Neuron (in vitro differentiated cells): Measurements from ENCODE around the gene IZUMO2.
"Not testable (repeated sequence)": the region's sequence is repeated elsewhere in the genome, so short reads cannot be mapped to it uniquely, and the experiment has no call there.

Source experiments
- H2AFZ ChIP-seq: one replicate; pipeline ENCODE4 v1.6.1; 2013; ENCODE audit warnings: low read depth, mild to moderate bottlenecking, inconsistent platforms, low read length, moderate library complexity
- H3K27me3 ChIP-seq: one replicate; pipeline ENCODE4 v1.6.1; 2013; ENCODE audit warnings: low read length; ENCODE audit not compliant: insufficient read depth
- H3K36me3 ChIP-seq: one replicate; pipeline ENCODE4 v1.6.1; 2013; ENCODE audit warnings: low read length; ENCODE audit not compliant: insufficient read depth
- H3K4me1 ChIP-seq: one replicate; pipeline ENCODE4 v1.6.1; 2013; ENCODE audit warnings: low read length; ENCODE audit not compliant: insufficient read depth
- H3K4me3 ChIP-seq: 2 replicates; pipeline ENCODE4 v1.5.1; 2013; ENCODE audit warnings: mild to moderate bottlenecking, low read length, moderate library complexity
- H3K9me3 ChIP-seq: one replicate; pipeline ENCODE4 v1.6.1; 2013; ENCODE audit warnings: low read length

Gene IZUMO2

DNA sequence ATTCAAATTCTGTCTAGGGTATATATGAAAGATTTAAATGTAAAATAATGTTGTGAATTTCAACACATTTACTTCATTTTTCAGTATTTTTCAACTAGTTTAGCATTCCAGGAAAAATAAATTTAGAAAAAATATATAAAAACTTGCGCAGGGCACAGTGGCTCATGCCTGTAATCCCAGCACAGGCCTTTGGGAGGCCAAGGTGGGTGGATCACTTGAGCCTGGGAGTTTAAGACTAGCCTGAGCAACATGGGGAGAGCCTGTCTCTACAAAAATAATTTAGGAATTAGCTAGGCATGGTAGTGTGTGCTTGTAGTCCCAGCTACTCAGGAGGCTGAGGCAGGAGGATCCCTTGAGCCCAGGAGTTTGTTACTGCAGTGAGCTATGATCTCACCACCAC is 21.2 kb downstream of the IZUMO2 start:
- H3K27me3 ChIP-seq, H2AFZ ChIP-seq, H3K4me3 ChIP-seq, H3K9me3 ChIP-seq, H3K4me1 ChIP-seq, H3K36me3 ChIP-seq: not testable (repeated sequence)

GRCh38 chr19:50140118-50140845 is 22.8 kb downstream of the IZUMO2 start:
- not testable (repeated sequence) for H2AFZ ChIP-seq

DNA sequence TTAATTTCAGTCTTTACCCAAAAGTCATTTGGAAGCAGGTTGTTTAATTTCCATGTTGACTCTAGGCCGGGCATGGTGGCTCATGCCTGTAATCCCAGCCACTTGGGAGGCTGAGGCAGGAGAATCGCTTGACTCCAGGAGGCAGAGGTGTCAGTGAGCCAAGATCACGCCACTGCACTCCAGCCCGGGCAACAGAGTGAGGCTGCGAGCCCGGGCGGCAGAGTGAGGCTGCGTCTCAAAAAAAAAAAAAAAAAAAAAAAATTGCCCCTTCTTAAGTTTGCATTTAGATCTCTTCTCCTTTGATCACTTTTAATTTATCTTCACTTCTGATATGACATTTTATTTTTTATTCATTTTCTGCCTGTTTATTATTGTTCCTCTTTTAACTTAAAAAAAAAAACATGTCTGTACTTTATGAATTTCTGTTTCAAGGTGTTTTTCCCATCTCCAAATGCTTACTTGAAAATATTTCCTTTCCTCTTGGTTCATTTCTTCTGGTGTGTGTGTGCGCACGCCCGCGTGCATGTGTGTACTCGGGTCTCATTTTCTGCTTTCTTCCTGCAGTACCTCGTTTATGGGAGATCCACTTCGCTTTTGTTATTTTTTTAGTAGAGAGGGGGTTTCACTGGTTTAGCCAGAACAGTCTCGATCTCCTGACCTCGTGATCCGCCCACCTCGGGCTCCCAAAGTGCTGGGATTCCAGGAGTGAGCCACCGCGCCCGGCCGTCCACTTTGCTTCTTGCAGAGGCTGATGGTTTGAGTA is 26.3 kb downstream of the IZUMO2 start:
- H3K9me3 ChIP-seq, H3K4me1 ChIP-seq, H3K4me3 ChIP-seq, H2AFZ ChIP-seq, H3K36me3 ChIP-seq, H3K27me3 ChIP-seq: not testable (repeated sequence)

More at GRCh38 chr19:50140118-50140845, 22.8 kb downstream of the IZUMO2 start:
- H3K27me3 ChIP-seq, H3K9me3 ChIP-seq, H3K36me3 ChIP-seq, H3K4me1 ChIP-seq, H3K4me3 ChIP-seq: not testable (repeated sequence)

- not testable (repeated sequence) for H3K27me3 ChIP-seq, H3K4me1 ChIP-seq
Measured at GRCh38 chr19:50135856-50136602, 27.1 kb downstream of the IZUMO2 start.

GRCh38 chr19:50134777-50135719 is 28.0 kb downstream of the IZUMO2 start:
- H3K36me3 ChIP-seq, H2AFZ ChIP-seq, H3K27me3 ChIP-seq, H3K4me3 ChIP-seq, H3K4me1 ChIP-seq, H3K9me3 ChIP-seq: not testable (repeated sequence)

More at GRCh38 chr19:50135856-50136602, 27.1 kb downstream of the IZUMO2 start:
- not testable (repeated sequence) for H3K36me3 ChIP-seq, H2AFZ ChIP-seq, H3K9me3 ChIP-seq, H3K4me3 ChIP-seq

DNA sequence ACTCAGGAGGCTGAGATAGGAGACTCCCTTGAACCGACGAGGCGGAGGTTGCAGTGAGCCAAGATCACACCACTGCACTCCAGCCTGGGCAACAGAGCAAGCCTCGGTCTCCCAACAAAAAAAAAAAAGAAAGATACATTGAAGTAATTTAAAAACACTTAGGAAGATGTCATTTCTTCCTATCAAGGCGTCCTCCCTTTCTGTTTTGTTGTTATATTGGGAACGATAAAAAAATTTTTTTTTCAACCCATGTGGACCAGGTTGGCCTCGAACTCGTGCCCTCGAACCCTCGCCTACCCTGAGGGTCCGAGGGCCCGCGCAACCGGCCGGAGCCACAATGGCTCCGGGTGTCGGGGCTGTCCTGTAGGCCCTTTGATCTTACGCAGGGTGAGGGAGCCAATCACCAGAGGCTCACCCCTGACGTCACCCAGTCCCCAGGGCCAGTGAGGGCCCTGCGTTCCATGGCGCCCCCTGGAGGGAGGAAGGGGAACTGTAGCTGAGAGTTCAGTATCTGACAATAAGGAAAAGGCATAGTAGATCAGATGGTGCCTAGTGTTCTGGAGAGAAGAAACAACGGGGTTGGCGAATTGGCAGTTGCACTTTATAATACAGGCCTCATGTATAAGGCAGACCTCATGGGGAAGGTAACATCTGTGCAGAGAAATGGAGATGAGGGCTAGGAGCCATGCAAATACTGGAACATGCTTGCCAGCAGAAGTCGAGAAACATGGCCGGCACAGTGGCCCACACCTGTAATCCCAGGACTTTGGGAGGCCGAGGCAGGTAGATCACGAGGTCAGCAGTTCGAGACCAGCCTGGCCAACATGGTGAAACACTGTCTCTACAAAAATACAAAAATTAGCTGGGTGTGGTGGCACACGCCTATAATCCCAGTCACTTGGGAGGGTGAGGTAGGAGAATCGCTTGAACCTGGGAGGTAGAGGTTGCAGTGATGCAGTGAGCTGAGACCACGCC is 29.3 kb downstream of the IZUMO2 start:
- not testable (repeated sequence) for H2AFZ ChIP-seq, H3K27me3 ChIP-seq, H3K4me3 ChIP-seq, H3K4me1 ChIP-seq, H3K36me3 ChIP-seq, H3K9me3 ChIP-seq

- not testable (repeated sequence) for H3K4me1 ChIP-seq, H3K9me3 ChIP-seq, H3K27me3 ChIP-seq, H2AFZ ChIP-seq, H3K4me3 ChIP-seq, H3K36me3 ChIP-seq
Measured at GRCh38 chr19:50104012-50104411, 59.1 kb downstream of the IZUMO2 start.

GRCh38 chr19:50103405-50103804 is 59.7 kb downstream of the IZUMO2 start:
- not testable (repeated sequence) for H3K27me3 ChIP-seq, H3K4me3 ChIP-seq, H2AFZ ChIP-seq, H3K36me3 ChIP-seq, H3K9me3 ChIP-seq, H3K4me1 ChIP-seq
